Mucosa of descending colon (tissue), 3 donors: Measurements from ENCODE around the gene AMDHD2. TPM values are rescaled to one million over a fixed set of nuclear protein-coding genes. Genes with fewer than 3 reads are reported as not detected.

Experiments
- ATAC-seq: fragments of 200-7000 bp; cut with Tn5 transposase; one replicate; pipeline ENCODE4 v1.9.1; 2020; ENCODE audit warnings: mild to moderate bottlenecking, moderate library complexity
- DNase-seq, 3 donors: peaks; one replicate each; pipeline ENCODE4 v3.0.0-alpha.2; 2020
- H3K36me3 ChIP-seq: fragments of 200-600 bp; one replicate; pipeline ENCODE4 v1.8.0; 2021; ENCODE audit warnings: low read depth, mild to moderate bottlenecking
- H3K4me1 ChIP-seq: fragments of 200-600 bp; one replicate; pipeline ENCODE4 v1.8.0; 2021; ENCODE audit warnings: low read depth, mild to moderate bottlenecking
- H3K4me3 ChIP-seq: fragments of 200-600 bp; one replicate; pipeline ENCODE4 v1.8.0; 2021; ENCODE audit warnings: mild to moderate bottlenecking
- H3K9me3 ChIP-seq: fragments of 200-600 bp; one replicate; pipeline ENCODE4 v1.8.0; 2021; ENCODE audit warnings: mild to moderate bottlenecking
- CTCF ChIP-seq: fragments of 200-600 bp; IDR thresholded peaks from one replicate; pipeline ENCODE4 v1.8.0; 2022; ENCODE audit warnings: antibody characterized with exemption, mild to moderate bottlenecking
- intact Hi-C, 2 donors: fragments of 100-400 bp; cut with DNase I in 1 of 2; cut with micrococcal nuclease in 1 of 2; formaldehyde crosslinking; loops; one replicate each; pipeline versions ENCODE4 v1.11.0 to v1.11.1; 2022; cut with DNase I, micrococcal nuclease
- long read RNA-seq, 2 donors: library from polyadenylated mRNA; unstranded; transcript quantifications; one replicate each; pipeline ENCODE4 v2.0.0, GENCODE V29; 2019 to 2021
- total RNA-seq, 3 donors: library from RNA; stranded (reverse); fragmentation: NEBNext Ultra II Directional in 2 of 3; extraction: Animal tissue kit (Norgen Biotek cat#: 25700) in 2 of 3; gene quantifications; one replicate each; pipeline versions ENCODE4 v1.2.1 to v1.2.4, GENCODE V29; 2021 to 2023
- donor health status: DM: no; HTN: no; CAD: no; lungs with moderate emphysema.
- donor health status: DM: no; HTN: no; CAD: no.
- donor health status: DM: no; HTN: yes; CAD: no.

Gene AMDHD2
- 10 to 100 TPM; 33.6 to 51.2 (median 38.4) TPM for total RNA-seq
- long read RNA-seq, donor 1, transcript AMDHD2-201 (11 exons, 1,459 nt), result major isoform, 26 of 85 reads
- long read RNA-seq, donor 1, transcript AMDHD2-202 (10 exons, 3,273 nt), result minor isoform, 9 of 85 reads
- long read RNA-seq, donor 1, partial matches to known transcripts, result 15 of 85 reads
- long read RNA-seq, donor 1, other reads (novel, unspliced or antisense), result 32 of 85 reads
- long read RNA-seq, donor 2, transcript AMDHD2-201 (11 exons, 1,459 nt), result major isoform, 6 of 15 reads
- long read RNA-seq, donor 2, partial matches to known transcripts, result 0 of 15 reads
- long read RNA-seq, donor 2, other reads (novel, unspliced or antisense), result 4 of 15 reads

- H3K9me3 ChIP-seq, result no peaks in the 10 kb centered on the region
- intact Hi-C loops, result no loop called here
- H3K4me3 ChIP-seq, result peak within 1 kb of the TSS; percentile 36
- peak; percentile 82 for ATAC-seq
- H3K36me3 ChIP-seq, result no peaks in the 10 kb centered on the region
- TF ChIP-seq CTCF, result no peak
- peaks cover 62% of the 10 kb centered on the region for H3K4me1 ChIP-seq
- DNase-seq, result peak; percentile 94 to 95 (median 94)
Observed at GRCh38 chr16:2520097-2520783, at the start of gene AMDHD2. TSS of gene AMDHD2 (plus strand) at chr16:2520371. CDS start at chr16:2520459, 88 bp downstream.

GRCh38 chr16:2470603-2471015 is 49.6 kb upstream of the AMDHD2 start:
- TF ChIP-seq CTCF, result no peak
- ATAC-seq (no peak), DNase-seq (no peak)
- H3K9me3 ChIP-seq, result no peaks in the 10 kb centered on the region
- H3K4me3 ChIP-seq, result no peak overlapping the region
- H3K36me3 ChIP-seq, result no peaks in the 10 kb centered on the region
- intact Hi-C loops, result no loop called here
- H3K4me1 ChIP-seq, result peaks cover 38% of the 10 kb centered on the region

GRCh38 chr16:2471016-2471652 is 49.0 kb upstream of the AMDHD2 start, which contains the start of gene NTN3:
TSS of gene NTN3 (plus strand) at chr16:2471297. CDS start at chr16:2471702, 405 bp downstream.
- intact Hi-C loops, result no loop called here
- H3K9me3 ChIP-seq, result no peaks in the 10 kb centered on the region
- no peak within 1 kb of the TSS for H3K4me3 ChIP-seq
- TF ChIP-seq CTCF, result no peak
- peak in 1 of 3 donors; percentile 42 for DNase-seq
- peaks cover 43% of the 10 kb centered on the region for H3K4me1 ChIP-seq
- no peak for ATAC-seq
- no peaks in the 10 kb centered on the region for H3K36me3 ChIP-seq

- no peaks in the 10 kb centered on the region for H3K36me3 ChIP-seq
- DNase-seq (no peak), ATAC-seq (no peak)
- H3K9me3 ChIP-seq, result no peaks in the 10 kb centered on the region
- H3K4me3 ChIP-seq, result no peak overlapping the region
- TF ChIP-seq CTCF, result no peak
- H3K4me1 ChIP-seq, result peaks cover 43% of the 10 kb centered on the region
- intact Hi-C loops, result no loop called here
Observed at GRCh38 chr16:2471653-2472487, 48.3 kb upstream of the AMDHD2 start.

GRCh38 chr16:2472488-2472864 is 47.7 kb upstream of the AMDHD2 start:
- intact Hi-C loops, result no loop called here
- H3K4me1 ChIP-seq, result peaks cover 43% of the 10 kb centered on the region
- H3K36me3 ChIP-seq, result no peaks in the 10 kb centered on the region
- DNase-seq, result no peak
- no peak overlapping the region for H3K4me3 ChIP-seq
- TF ChIP-seq CTCF, result no peak
- no peak for ATAC-seq
- no peaks in the 10 kb centered on the region for H3K9me3 ChIP-seq
